22Rv1 (cell line): ENCODE results near the gene OR13A1.

ENCODE experiments used
- ZFX ChIP-seq: fragments of 450-650 bp; IDR thresholded peaks from 2 replicates; pipeline ENCODE4 v1.6.1; 2017; ENCODE audit warnings: antibody characterized with exemption, borderline replicate concordance
- TF ChIP-seq, protein P1 (sequence below): fragments of 450-650 bp; IDR thresholded peaks from 2 replicates; pipeline ENCODE4 v1.5.1; 2017; ENCODE audit warnings: mild to moderate bottlenecking

DNA sequence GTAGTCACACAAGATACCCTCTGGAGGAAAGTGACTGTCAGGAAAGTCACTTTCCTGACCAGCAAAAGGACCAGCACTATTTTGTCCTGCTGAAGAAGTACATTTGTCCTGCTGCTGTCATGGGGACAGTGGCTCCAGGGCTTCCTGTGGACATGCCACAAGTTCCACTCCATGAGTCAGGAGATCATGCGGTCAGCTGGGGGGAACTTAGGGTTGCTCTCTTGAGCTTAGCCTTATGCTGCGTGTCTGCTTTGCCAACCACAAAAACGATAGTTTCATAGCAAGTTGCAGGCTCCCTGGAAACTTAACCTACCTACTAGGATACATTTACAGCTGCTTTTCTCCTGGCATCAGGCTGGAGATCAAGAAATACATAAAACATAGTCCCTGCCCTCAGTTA lies 38.9 kb upstream of the OR13A1 start:
- TF ChIP-seq, protein P1, sequence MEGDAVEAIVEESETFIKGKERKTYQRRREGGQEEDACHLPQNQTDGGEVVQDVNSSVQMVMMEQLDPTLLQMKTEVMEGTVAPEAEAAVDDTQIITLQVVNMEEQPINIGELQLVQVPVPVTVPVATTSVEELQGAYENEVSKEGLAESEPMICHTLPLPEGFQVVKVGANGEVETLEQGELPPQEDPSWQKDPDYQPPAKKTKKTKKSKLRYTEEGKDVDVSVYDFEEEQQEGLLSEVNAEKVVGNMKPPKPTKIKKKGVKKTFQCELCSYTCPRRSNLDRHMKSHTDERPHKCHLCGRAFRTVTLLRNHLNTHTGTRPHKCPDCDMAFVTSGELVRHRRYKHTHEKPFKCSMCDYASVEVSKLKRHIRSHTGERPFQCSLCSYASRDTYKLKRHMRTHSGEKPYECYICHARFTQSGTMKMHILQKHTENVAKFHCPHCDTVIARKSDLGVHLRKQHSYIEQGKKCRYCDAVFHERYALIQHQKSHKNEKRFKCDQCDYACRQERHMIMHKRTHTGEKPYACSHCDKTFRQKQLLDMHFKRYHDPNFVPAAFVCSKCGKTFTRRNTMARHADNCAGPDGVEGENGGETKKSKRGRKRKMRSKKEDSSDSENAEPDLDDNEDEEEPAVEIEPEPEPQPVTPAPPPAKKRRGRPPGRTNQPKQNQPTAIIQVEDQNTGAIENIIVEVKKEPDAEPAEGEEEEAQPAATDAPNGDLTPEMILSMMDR, result no peak
- no peak for TF ChIP-seq ZFX
